Mesodermal cell (in vitro differentiated cells): ENCODE measurements around the gene CES2.
"Not testable (repeated sequence)": the region's sequence is repeated elsewhere in the genome, so short reads cannot be mapped to it uniquely, and the experiment has no call there.

ENCODE experiments used
- H3K27ac ChIP-seq: 2 replicates; pipeline ENCODE4 v1.7.0; 2013; ENCODE audit warnings: mild to moderate bottlenecking, low read depth, low read length, moderate library complexity; ENCODE audit not compliant: severe bottlenecking
- H3K36me3 ChIP-seq: 2 replicates; pipeline ENCODE4 v1.7.1; 2013; ENCODE audit warnings: mild to moderate bottlenecking, low read length, moderate library complexity; ENCODE audit not compliant: control insufficient read depth, insufficient read depth
- H3K4me1 ChIP-seq: one replicate; pipeline ENCODE4 v1.7.1; 2013; ENCODE audit warnings: mild to moderate bottlenecking, low read length; ENCODE audit not compliant: insufficient read depth, control insufficient read depth, poor library complexity, severe bottlenecking
- H3K4me3 ChIP-seq: 2 replicates; pipeline ENCODE4 v1.7.0; 2013; ENCODE audit warnings: low read length, control low read depth, mild to moderate bottlenecking; ENCODE audit not compliant: insufficient read depth, poor library complexity, severe bottlenecking; ENCODE audit errors: extremely low read depth
- H3K9me3 ChIP-seq: 2 replicates; pipeline ENCODE4 v1.7.1; 2013; ENCODE audit warnings: mild to moderate bottlenecking, low read length, moderate library complexity; ENCODE audit not compliant: control insufficient read depth
- WGBS, 2 experiments: methylation state at CpG; one replicate each; pipeline ENCODE4 v1.1.5; 2013; ENCODE audit warnings: missing lambda C conversion rate in 2 of 2; ENCODE audit not compliant: insufficient coverage in 2 of 2; 5-methylcytosine and 5-hydroxymethylcytosine counted together

Gene CES2

GRCh38 chr16:66955363-66956153 lies 20.2 kb downstream of the CES2 start:
- H3K27ac ChIP-seq, H3K36me3 ChIP-seq, H3K4me1 ChIP-seq, H3K4me3 ChIP-seq: not testable (repeated sequence)
- 89 to 91% methylated on average over 5 to 12 of the region's 17 CpGs for whole genome bisulfite sequencing, 2 experiments
- peaks cover 12% of the 10 kb centered on the region for H3K9me3 ChIP-seq

GRCh38 chr16:66956154-66956457 lies 20.8 kb downstream of the CES2 start:
- H3K4me1 ChIP-seq, H3K4me3 ChIP-seq, H3K36me3 ChIP-seq, H3K27ac ChIP-seq, H3K9me3 ChIP-seq: not testable (repeated sequence)
- WGBS, 2 experiments = no CpG with 5 or more reads among the region's 1 CpG

GRCh38 chr16:66958857-66959703 lies 23.8 kb downstream of the CES2 start:
- Histone ChIP-seq H3K4me3 (no peak overlapping the region), H3K36me3 (no peaks in the 10 kb centered on the region), H3K9me3 (no peaks in the 10 kb centered on the region), H3K27ac (no peak overlapping the region), H3K4me1 (no peaks in the 10 kb centered on the region)
- 81% methylated on average over 7 of the region's 7 CpGs for WGBS, 2 experiments

GRCh38 chr16:66959704-66960161 lies 24.4 kb downstream of the CES2 start:
- Histone ChIP-seq H3K9me3 (no peaks in the 10 kb centered on the region), H3K4me3 (no peak overlapping the region), H3K27ac (no peak overlapping the region), H3K36me3 (no peaks in the 10 kb centered on the region), H3K4me1 (no peaks in the 10 kb centered on the region)
- 94 to 96% methylated on average over 5 of the region's 5 CpGs for WGBS, 2 experiments

- H3K36me3 ChIP-seq = no peaks in the 10 kb centered on the region
- WGBS, 2 experiments = 88 to 100% methylated on average over 1 of the region's 1 CpG
- H3K27ac ChIP-seq = no peak overlapping the region
- no peaks in the 10 kb centered on the region for H3K9me3 ChIP-seq
- H3K4me1 ChIP-seq = no peaks in the 10 kb centered on the region
- no peak overlapping the region for H3K4me3 ChIP-seq
These were observed 25.0 kb downstream of the CES2 start for GRCh38 chr16:66960270-66960669.

- no peak within 1 kb of the TSS for H3K4me3 ChIP-seq
- 27 to 44% methylated on average over 7 to 10 of the region's 16 CpGs for WGBS, 2 experiments
- H3K36me3 ChIP-seq = no peaks in the 10 kb centered on the region
- no peak within 1 kb of the TSS for H3K27ac ChIP-seq
- H3K9me3 ChIP-seq = no peaks in the 10 kb centered on the region
- no peaks in the 10 kb centered on the region for H3K4me1 ChIP-seq
These were observed 25.9 kb downstream of the CES2 start, which contains the start of gene CES3 for GRCh38 chr16:66961065-66961744. TSS of gene CES3 (plus strand) at chr16:66961266. CDS start at chr16:66961308, 42 bp downstream.

GRCh38 chr16:66961914-66962313 lies 26.6 kb downstream of the CES2 start:
- Histone ChIP-seq H3K27ac (no peak overlapping the region), H3K4me1 (no peaks in the 10 kb centered on the region), H3K9me3 (no peaks in the 10 kb centered on the region), H3K36me3 (no peaks in the 10 kb centered on the region), H3K4me3 (no peak overlapping the region)
- WGBS, 2 experiments = 88 to 97% methylated on average over 4 to 5 of the region's 5 CpGs

- Histone ChIP-seq H3K4me3 (no peak overlapping the region), H3K27ac (no peak overlapping the region), H3K9me3 (no peaks in the 10 kb centered on the region), H3K4me1 (no peaks in the 10 kb centered on the region), H3K36me3 (no peaks in the 10 kb centered on the region)
- 84 to 93% methylated on average over 6 of the region's 6 CpGs for WGBS, 2 experiments
These were observed 28.7 kb downstream of the CES2 start for GRCh38 chr16:66964049-66964448.

GRCh38 chr16:66968847-66969246 lies 33.5 kb downstream of the CES2 start:
- H3K27ac ChIP-seq = no peak overlapping the region
- WGBS, 2 experiments = 89 to 100% methylated on average over 4 to 5 of the region's 5 CpGs
- no peak overlapping the region for H3K4me3 ChIP-seq
- peaks cover 3% of the 10 kb centered on the region for H3K4me1 ChIP-seq
- H3K9me3 ChIP-seq = no peaks in the 10 kb centered on the region
- no peaks in the 10 kb centered on the region for H3K36me3 ChIP-seq

GRCh38 chr16:66970775-66971720 lies 35.7 kb downstream of the CES2 start:
- Histone ChIP-seq H3K27ac (no peak overlapping the region), H3K4me1 (peaks cover 3% of the 10 kb centered on the region), H3K36me3 (no peaks in the 10 kb centered on the region), H3K4me3 (no peak overlapping the region), H3K9me3 (no peaks in the 10 kb centered on the region)
- 91 to 92% methylated on average over 10 of the region's 10 CpGs for WGBS, 2 experiments
